Measurements from ENCODE around the gene MELK.
A peak's percentile ranks its signal among the peaks of the same experiment; 100 is the strongest.

Gene MELK

GRCh38 chr9:36623280-36623679 is 50.6 kb downstream of the MELK start:
- Histone ChIP-seq H3K4me3 (ENCODE audit: low read length) (no peak overlapping the region), H3K4me1 (ENCODE audit: control insufficient read depth, low read length) (no peaks in the 10 kb centered on the region), H3K27me3 (ENCODE audit: control insufficient read depth, low read length) (no peaks in the 10 kb centered on the region), H3K36me3 (ENCODE audit: control insufficient read depth, low read length) (peaks cover 54% of the 10 kb centered on the region), H4K20me1 (ENCODE audit: control insufficient read depth, insufficient read depth, low read depth, low read length) (no peaks in the 10 kb centered on the region), H3K9me2 (replicated peaks; ENCODE audit: control insufficient read depth, low read length) (no peaks in the 10 kb centered on the region), H3F3A (ENCODE audit: control insufficient read depth, insufficient read depth) (0 out of 2 replicates have a peak, but pooled peaks cover 2% of the 10 kb centered on the region), H3K9me3 (ENCODE audit: control insufficient read depth, insufficient read depth, low read length) (no peaks in the 10 kb centered on the region), H3K4me2 (ENCODE audit: low read length) (no peak overlapping the region), H3K27ac (ENCODE audit: low read depth, low read length) (no peak overlapping the region), H3K79me2 (ENCODE audit: control insufficient read depth, low read length) (peaks cover 16% of the 10 kb centered on the region)
- no peak for TF ChIP-seq CTCF (IDR thresholded peaks at IDR 0.05; ENCODE audit: low read depth, low read length, poor library complexity, severe bottlenecking)
- TF ChIP-seq EZH2phosphoT487 (IDR thresholded peaks at IDR 0.05; ENCODE audit: borderline replicate concordance, low read length) = no peak

- Histone ChIP-seq H3K27me3 (ENCODE audit: control insufficient read depth, low read length) (no peaks in the 10 kb centered on the region), H3K9me2 (replicated peaks; ENCODE audit: control insufficient read depth, low read length) (no peaks in the 10 kb centered on the region), H4K20me1 (ENCODE audit: control insufficient read depth, insufficient read depth, low read depth, low read length) (no peaks in the 10 kb centered on the region), H3K4me2 (ENCODE audit: low read length) (no peak overlapping the region), H3K9me3 (ENCODE audit: control insufficient read depth, insufficient read depth, low read length) (no peaks in the 10 kb centered on the region), H3K79me2 (ENCODE audit: control insufficient read depth, low read length) (peaks cover 16% of the 10 kb centered on the region), H3K4me1 (ENCODE audit: control insufficient read depth, low read length) (no peaks in the 10 kb centered on the region), H3F3A (ENCODE audit: control insufficient read depth, insufficient read depth) (0 out of 2 replicates have a peak, but pooled peaks cover 2% of the 10 kb centered on the region), H3K36me3 (ENCODE audit: control insufficient read depth, low read length) (peaks cover 55% of the 10 kb centered on the region), H3K27ac (ENCODE audit: low read depth, low read length) (no peak overlapping the region), H3K4me3 (ENCODE audit: low read length) (no peak overlapping the region)
- no peak for TF ChIP-seq CTCF (IDR thresholded peaks at IDR 0.05; ENCODE audit: low read depth, low read length, poor library complexity, severe bottlenecking)
- TF ChIP-seq EZH2phosphoT487 (IDR thresholded peaks at IDR 0.05; ENCODE audit: borderline replicate concordance, low read length) = no peak
These were observed 52.4 kb downstream of the MELK start for GRCh38 chr9:36625006-36625615.

- H4K20me1 ChIP-seq (ENCODE audit: control insufficient read depth, insufficient read depth, low read depth, low read length) = no peaks in the 10 kb centered on the region
- peaks cover 5% of the 10 kb centered on the region for H3F3A ChIP-seq (ENCODE audit: control insufficient read depth, insufficient read depth)
- H3K27ac ChIP-seq (ENCODE audit: low read depth, low read length) = no peak overlapping the region
- H3K36me3 ChIP-seq (ENCODE audit: control insufficient read depth, low read length) = peaks cover 56% of the 10 kb centered on the region
- no peaks in the 10 kb centered on the region for H3K4me1 ChIP-seq (ENCODE audit: control insufficient read depth, low read length)
- no peaks in the 10 kb centered on the region for H3K9me3 ChIP-seq (ENCODE audit: control insufficient read depth, insufficient read depth, low read length)
- no peak overlapping the region for H3K4me2 ChIP-seq (ENCODE audit: low read length)
- peaks cover 4% of the 10 kb centered on the region for H3K79me2 ChIP-seq (ENCODE audit: control insufficient read depth, low read length)
- TF ChIP-seq EZH2phosphoT487 (IDR thresholded peaks at IDR 0.05; ENCODE audit: borderline replicate concordance, low read length) (no peak), CTCF (IDR thresholded peaks at IDR 0.05; ENCODE audit: low read depth, low read length, poor library complexity, severe bottlenecking) (peak; percentile 70)
- no peaks in the 10 kb centered on the region for H3K9me2 ChIP-seq (replicated peaks; ENCODE audit: control insufficient read depth, low read length)
- H3K27me3 ChIP-seq (ENCODE audit: control insufficient read depth, low read length) = no peaks in the 10 kb centered on the region
- H3K4me3 ChIP-seq (ENCODE audit: low read length) = no peak overlapping the region
These were observed 60.2 kb downstream of the MELK start for GRCh38 chr9:36632892-36633291.

All from DOHH2 (cell line).